Activated CD8-positive, alpha-beta memory T cell treated with anti-CD3 and anti-CD28 coated beads for 36 hours (primary cell): ENCODE data around the gene EIF4G3. TPM values are rescaled to one million over a fixed set of nuclear protein-coding genes. Genes with fewer than 3 reads are reported as not detected.
"Not testable (repeated sequence)": the region's sequence is repeated elsewhere in the genome, so short reads cannot be mapped to it uniquely, and the experiment has no call there.

Source experiments
- CTCF ChIA-PET: fragments of 350-600 bp; sonication (Branson Sonifier 250); formaldehyde crosslinking; loops from one replicate; lab custom pipeline; 2021; ENCODE audit warnings: antibody characterized with exemption; lab: Charles Lee
- POLR2A ChIA-PET: fragments of 350-600 bp; sonication (Branson Sonifier 250); formaldehyde crosslinking; loops from one replicate; lab custom pipeline; 2021; ENCODE audit warnings: antibody characterized with exemption; lab: Charles Lee
- total RNA-seq, 2 experiments: library from RNA; stranded (reverse); gene quantifications; one replicate each; pipeline ENCODE4 v1.2.3, GENCODE V29; 2021

The EIF4G3 gene
- total RNA-seq, 2 experiments from 2014 or later = 56.5 to 57.6 TPM

DNA sequence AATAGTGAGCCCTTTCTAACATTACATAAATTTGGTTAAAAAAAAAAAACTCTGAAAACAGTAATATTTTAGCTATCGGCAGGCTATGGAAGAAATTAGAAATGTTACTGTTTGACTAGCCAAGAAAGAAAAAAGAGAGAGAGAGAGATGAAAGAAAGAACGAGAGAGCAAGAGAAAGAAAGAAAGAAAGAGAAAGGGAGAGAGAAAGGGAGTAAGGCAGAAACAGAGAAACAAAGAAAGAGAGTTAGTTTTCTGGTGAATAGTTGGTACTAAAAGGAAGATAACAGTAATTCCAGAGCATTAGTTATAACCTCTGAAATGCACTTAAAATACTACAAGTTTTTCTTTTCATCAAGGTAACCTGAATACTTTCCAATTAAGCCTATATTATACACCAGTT is 229.3 kb downstream of the EIF4G3 start:
- CTCF ChIA-PET = no interaction called here

GRCh38 chr1:20936621-20937020 is 240.1 kb downstream of the EIF4G3 start:
- POLR2A ChIA-PET = no interaction called here
- CTCF ChIA-PET = no interaction called here

More for the DNA sequence above, 229.3 kb downstream of the EIF4G3 start:
- POLR2A ChIA-PET = no interaction called here

- POLR2A ChIA-PET = no interaction called here
Measured at GRCh38 chr1:20936216-20936615, 240.5 kb downstream of the EIF4G3 start.

GRCh38 chr1:20935717-20936116 is 241.0 kb downstream of the EIF4G3 start:
- ChIA-PET POLR2A (no interaction called here), CTCF (no interaction called here)

More at GRCh38 chr1:20936216-20936615, 240.5 kb downstream of the EIF4G3 start:
- CTCF ChIA-PET = no interaction called here

DNA sequence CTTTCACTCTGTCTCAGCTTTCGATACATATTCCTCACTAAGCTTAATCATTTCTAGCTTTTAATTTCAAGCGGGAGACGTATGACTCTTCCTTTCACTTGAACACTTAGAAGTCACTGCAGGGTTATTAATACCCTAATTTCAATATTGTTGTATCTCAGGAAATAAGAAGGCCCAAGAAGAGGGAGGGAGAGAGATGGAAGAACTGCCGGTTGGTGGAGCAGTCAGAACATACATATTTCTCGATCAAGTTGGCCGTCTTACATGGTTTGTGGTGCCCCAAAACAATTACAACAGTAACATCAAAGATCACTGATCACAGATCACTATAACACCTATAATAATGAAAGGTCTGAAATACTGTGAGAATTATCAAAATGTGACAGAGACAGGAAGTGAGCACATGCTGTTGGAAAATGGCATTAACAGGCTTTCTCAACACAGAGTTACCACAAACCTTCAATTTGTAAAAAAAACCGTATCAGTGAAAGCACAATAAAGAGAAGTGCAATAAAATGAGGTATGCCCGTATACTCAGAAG is 244.2 kb downstream of the EIF4G3 start:
- ChIA-PET POLR2A (interaction anchor here (0.6 to 1.4 kb wide), 5 partner anchors 43 to 558 kb away, joined by 3 to 11 read pairs (median 4); no protein-coding TSS in a partner anchor), CTCF (interaction anchor here (0.8 to 1.3 kb wide), 2 partner anchors 146 to 263 kb away, joined by 3 to 4 read pairs; partner anchors contain the start of gene HP1BP3)

- ChIA-PET CTCF (interaction anchor here (0.8 to 1.3 kb wide), 2 partner anchors 145 to 263 kb away, joined by 3 to 4 read pairs; partner anchors contain the start of gene HP1BP3), POLR2A (interaction anchor here (0.6 to 1.4 kb wide), 4 partner anchors 44 to 558 kb away, joined by 3 to 11 read pairs (median 4); no protein-coding TSS in a partner anchor)
Measured at GRCh38 chr1:20931930-20932436, 244.7 kb downstream of the EIF4G3 start.

DNA sequence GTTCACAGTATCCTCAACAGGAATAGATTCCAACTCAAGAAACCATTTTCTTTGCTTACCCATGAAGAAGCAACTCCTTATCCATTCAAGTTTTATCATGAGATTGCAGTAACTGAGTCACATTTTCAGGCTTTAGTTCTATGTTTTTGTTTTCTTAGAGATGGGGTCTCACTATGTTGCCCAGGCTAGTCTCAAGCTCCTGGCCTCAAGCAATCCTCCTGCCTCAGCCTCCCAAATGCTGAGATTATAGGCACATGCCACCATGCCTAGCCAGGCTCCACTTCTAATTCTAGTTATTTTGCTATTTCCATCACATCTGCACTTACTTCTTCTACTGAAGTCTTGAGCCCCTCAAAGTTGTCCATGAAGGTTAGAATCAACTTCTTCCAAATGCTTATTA is 246.3 kb downstream of the EIF4G3 start:
- POLR2A ChIA-PET = no interaction called here

DNA sequence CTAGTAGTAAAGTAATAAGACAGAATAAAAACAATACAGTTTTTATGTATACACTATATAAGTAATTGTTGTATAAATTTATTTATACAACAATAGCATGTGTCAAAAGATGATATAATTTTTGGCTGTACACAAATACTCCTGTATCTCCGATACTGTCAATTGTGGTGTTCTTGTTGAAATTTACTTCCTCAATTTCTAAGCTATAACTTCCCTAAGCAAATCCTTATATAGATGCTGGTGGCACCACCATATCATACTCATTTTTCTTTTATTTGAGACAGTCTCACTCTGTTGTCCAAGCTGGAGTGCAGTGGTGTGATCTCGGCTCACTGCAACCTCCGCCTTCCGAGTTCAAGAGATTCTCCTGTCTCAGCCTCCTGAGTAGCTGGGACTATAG is 248.6 kb downstream of the EIF4G3 start:
- ChIA-PET CTCF (no interaction called here), POLR2A (no interaction called here)

More for the DNA sequence above, 246.3 kb downstream of the EIF4G3 start:
- CTCF ChIA-PET = no interaction called here

- CTCF ChIA-PET = no interaction called here
- POLR2A ChIA-PET = no interaction called here
Measured at GRCh38 chr1:20921285-20921684, 255.4 kb downstream of the EIF4G3 start.

DNA sequence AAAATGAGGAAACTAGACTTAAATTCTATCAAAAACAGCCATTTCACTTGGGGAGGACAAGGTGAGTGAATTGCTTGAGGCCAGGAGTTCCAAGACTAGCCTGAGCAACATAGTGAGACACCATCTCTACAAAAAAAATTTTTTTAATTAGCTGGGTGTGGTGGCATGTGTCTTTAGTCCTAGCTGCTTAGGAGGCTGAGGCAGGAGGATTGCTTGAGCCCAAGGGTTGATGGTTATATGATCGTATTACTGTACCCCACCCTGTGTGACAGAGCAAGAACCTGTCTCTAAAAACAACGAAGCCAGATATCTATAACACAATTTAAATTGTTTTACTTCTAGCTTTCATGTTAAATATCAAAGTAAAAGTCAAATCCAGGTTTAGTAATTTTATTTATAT is 263.5 kb downstream of the EIF4G3 start:
- ChIA-PET POLR2A (interaction anchor here (0.7 kb wide), 1 partner anchor 201 kb away, joined by 5 read pairs; no protein-coding TSS in a partner anchor), CTCF (no interaction called here)

- CTCF ChIA-PET, POLR2A ChIA-PET: not testable (repeated sequence)
Measured at GRCh38 chr1:20907526-20907925, 269.2 kb downstream of the EIF4G3 start.

- CTCF ChIA-PET = no interaction called here
- POLR2A ChIA-PET = no interaction called here
Measured at GRCh38 chr1:20903437-20903836, 273.3 kb downstream of the EIF4G3 start.

DNA sequence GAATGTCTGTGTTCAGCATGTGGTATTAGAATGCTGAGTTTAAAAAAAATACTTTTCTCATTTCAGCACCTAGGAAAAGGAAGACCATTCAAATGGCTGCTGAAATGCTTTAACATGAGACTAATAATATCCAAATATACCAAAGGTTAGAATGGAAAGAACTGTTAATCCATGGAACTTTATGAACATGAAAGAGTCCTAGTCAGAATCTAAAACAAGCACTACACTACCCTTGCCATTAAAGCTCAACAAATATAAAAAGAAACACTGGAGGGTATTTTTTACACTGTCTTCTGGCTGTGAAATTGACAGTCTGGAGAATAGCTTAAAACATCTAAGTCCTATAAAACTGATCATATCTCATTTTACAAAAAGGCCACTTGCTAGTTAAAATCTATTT is 276.6 kb downstream of the EIF4G3 start:
- ChIA-PET CTCF (no interaction called here), POLR2A (no interaction called here)

DNA sequence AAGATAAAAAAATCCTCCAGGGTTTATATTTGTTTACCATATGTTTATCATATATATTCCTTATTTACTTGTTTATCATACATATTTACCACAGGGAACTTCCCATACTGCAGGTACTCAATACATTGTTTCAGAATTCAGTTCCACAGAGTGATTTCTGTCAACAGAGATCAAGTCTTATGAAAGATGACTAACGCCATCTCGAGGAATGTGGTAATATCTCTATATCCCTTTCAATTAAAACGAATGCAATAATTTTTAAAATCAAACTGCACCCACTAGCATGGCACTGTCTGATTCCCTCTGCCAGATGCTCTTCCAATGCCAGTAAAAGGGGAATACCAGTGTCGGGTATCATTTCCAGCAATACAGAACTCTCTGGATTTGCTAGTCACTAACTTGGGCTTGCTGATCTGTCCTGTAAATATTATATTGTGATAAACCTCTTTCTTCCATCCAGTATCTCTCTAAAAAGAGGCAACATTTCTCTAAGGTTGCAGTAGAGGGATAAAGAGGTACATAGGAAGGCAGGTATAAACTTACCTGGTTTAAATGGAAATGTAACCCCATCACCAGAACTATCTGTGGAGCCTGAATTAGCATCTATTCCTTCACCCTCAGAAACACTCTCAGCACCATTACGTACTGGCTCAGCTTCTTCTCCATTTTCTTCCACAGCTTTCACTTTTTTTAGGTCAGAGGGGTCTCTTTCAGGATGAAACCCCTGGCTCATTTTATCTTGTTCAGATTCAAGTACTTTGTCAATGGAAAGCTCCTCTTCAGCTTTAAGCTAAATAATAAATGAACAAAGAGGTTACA is 277.3 kb downstream of the EIF4G3 start:
- CTCF ChIA-PET = no interaction called here
- POLR2A ChIA-PET = no interaction called here

DNA sequence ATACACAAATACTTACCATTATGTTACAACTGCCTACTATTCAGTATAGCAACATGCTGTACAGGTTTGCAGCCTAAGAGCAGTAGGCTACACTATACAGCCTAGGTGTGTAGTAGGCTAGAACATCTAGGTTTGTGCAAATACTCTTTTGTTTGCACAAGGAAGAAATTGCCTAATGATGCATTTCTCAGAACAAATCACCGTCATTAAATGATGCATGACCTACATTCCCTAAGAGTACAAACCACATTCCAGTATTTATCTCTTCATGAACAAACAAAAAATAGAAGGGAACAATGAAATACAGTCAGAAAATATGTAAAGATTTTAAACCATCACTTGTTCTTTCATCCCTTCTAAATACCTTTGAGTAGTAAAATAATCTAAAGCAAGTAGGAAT is 279.9 kb downstream of the EIF4G3 start:
- CTCF ChIA-PET = no interaction called here
- POLR2A ChIA-PET = no interaction called here

- POLR2A ChIA-PET = no interaction called here
- CTCF ChIA-PET = no interaction called here
Measured at GRCh38 chr1:20893931-20894330, 282.8 kb downstream of the EIF4G3 start.

DNA sequence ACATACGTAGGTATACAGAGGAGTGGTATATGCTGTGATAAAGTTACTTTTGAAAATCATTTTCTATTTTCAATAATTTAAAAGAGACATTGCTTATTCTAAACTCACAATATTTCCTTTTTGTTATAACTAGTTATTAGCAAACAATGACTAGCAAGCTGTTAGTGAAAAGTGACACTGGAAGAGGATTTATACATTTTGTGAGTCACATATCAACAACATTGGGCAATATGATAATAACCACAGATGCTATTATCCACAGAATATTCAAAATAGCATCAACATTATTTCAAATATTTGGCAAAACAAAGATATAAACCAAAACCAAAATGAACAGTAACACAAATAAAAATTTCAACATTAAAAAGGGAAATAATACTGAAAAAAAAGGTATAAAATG is 285.6 kb downstream of the EIF4G3 start:
- ChIA-PET CTCF (no interaction called here), POLR2A (no interaction called here)

GRCh38 chr1:20887246-20887645 is 289.5 kb downstream of the EIF4G3 start:
- CTCF ChIA-PET = no interaction called here

GRCh38 chr1:20885121-20885520 is 291.6 kb downstream of the EIF4G3 start:
- ChIA-PET CTCF (no interaction called here), POLR2A (no interaction called here)

More at GRCh38 chr1:20887246-20887645, 289.5 kb downstream of the EIF4G3 start:
- POLR2A ChIA-PET = no interaction called here

DNA sequence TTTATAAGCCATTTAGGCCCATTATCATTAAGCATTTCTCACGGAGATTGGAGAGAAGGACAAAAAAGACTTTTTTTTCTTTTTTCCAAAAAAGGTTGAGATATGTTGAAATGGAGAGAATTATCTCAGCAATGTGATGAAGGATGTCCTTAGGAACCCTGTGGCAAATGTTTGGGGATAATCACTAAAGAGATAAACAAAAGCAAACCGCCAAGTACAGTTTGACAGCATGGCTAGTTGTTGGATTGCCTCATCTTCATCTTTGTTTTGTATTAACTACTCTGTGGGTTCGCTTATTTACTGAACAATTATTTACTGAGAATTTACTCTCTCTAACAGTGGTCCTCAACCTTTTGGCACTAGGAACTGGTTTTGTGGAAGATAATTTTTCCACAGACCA is 292.2 kb downstream of the EIF4G3 start:
- CTCF ChIA-PET = no interaction called here
- POLR2A ChIA-PET = no interaction called here
